Kidney (tissue), 14 donors: ENCODE measurements around the gene SUSD4. TPM values are rescaled to one million over a fixed set of nuclear protein-coding genes. Genes with fewer than 3 reads are reported as not detected.

Source experiments
- DNase-seq, 5 donors: peaks; one replicate each; pipeline ENCODE4 v3.0.0-alpha.2; 2013 to 2020
- FAIRE-seq: peaks from 2 replicates; lab custom pipeline; 2012; peaks lifted over from hg19 to GRCh38; lab: Jason Lieb, UNC
- H3K27ac ChIP-seq, 2 donors: one replicate each; pipeline ENCODE4 v1.7.0; 2013; ENCODE audit warnings: low read depth in 2 of 2, low read length in 2 of 2, inconsistent platforms in 1 of 2
- H3K27me3 ChIP-seq: one replicate; pipeline ENCODE4 v1.7.1; 2013; ENCODE audit warnings: low read length, inconsistent platforms; ENCODE audit not compliant: control insufficient read depth, insufficient read depth
- H3K36me3 ChIP-seq, 3 donors: one replicate each; pipeline versions ENCODE4 v1.7.0 to v1.7.1; 2013; ENCODE audit warnings: low read length in 3 of 3, control low read depth in 1 of 3, inconsistent platforms in 1 of 3; ENCODE audit not compliant: insufficient read depth in 3 of 3, control insufficient read depth in 2 of 3
- H3K4me1 ChIP-seq, 3 donors: one replicate each; pipeline versions ENCODE4 v1.7.0 to v1.7.1; 2013; ENCODE audit warnings: low read length in 3 of 3, inconsistent platforms in 1 of 3, low read depth in 1 of 3; ENCODE audit not compliant: control insufficient read depth in 2 of 3, insufficient read depth in 2 of 3
- H3K4me3 ChIP-seq, 3 donors: one replicate each; pipeline versions ENCODE4 v1.7.0 to v1.8.1; 2013; ENCODE audit warnings: low read length in 3 of 3, control low read depth in 1 of 3, inconsistent platforms in 1 of 3
- H3K9ac ChIP-seq, 3 donors: one replicate each; pipeline versions ENCODE4 v1.7.0 to v1.7.1; 2013; ENCODE audit warnings: low read length in 3 of 3, control low read depth in 1 of 3, inconsistent platforms in 1 of 3
- H3K9me3 ChIP-seq, 3 donors: one replicate each; pipeline versions ENCODE4 v1.7.0 to v1.7.1; 2013; ENCODE audit warnings: low read length in 3 of 3, control low read depth in 1 of 3, inconsistent platforms in 1 of 3; ENCODE audit not compliant: control insufficient read depth in 2 of 3, insufficient read depth in 1 of 3
- CTCF ChIP-seq: IDR thresholded peaks from 3 replicates; pipeline ENCODE4 v1.5.1; 2012; ENCODE audit warnings: mild to moderate bottlenecking, moderate library complexity, borderline replicate concordance; ENCODE audit not compliant: insufficient read depth; ENCODE audit errors: extremely low read depth
- intact Hi-C: fragments of 100-400 bp; cut with DNase I; formaldehyde crosslinking; loops from one replicate; pipeline ENCODE4 v1.11.1; 2022
- polyA plus RNA-seq: library from polyadenylated mRNA; stranded (reverse); fragments of 350-450 nt; fragmentation: Illumina TruSeq; extraction: RNeasy Lipid Tissue Mini Kit (QIAGEN cat#74804); gene quantifications from one replicate; pipeline ENCODE4 v1.2.3, GENCODE V29; 2014; ENCODE audit warnings: low read depth, low replicate concordance; ENCODE audit not compliant: insufficient read depth
- total RNA-seq: library from RNA; stranded (reverse); fragmentation: NEBNext Ultra II Directional; extraction: Animal tissue kit (Norgen Biotek cat#: 25700); gene quantifications from one replicate; pipeline ENCODE4 v1.2.1, GENCODE V29; 2021
- donor health status: control.
- donor health status: control.
- donor health status: control.
- donor health status: control.
- donor health status: control.
- donor health status: DM: yes; HTN: yes; CAD: no.
- donor health status: Normal renal cell carcinoma (clear cell type).

Gene SUSD4
- total and polyA plus RNA-seq, 2 donors from 2014 or later, result 14.0 to 23.7 TPM

GRCh38 chr1:223258751-223259198, 105.2 kb downstream of the SUSD4 start:
- no peak overlapping the region for H3K4me3 ChIP-seq
- H3K27me3 ChIP-seq, result no peaks in the 10 kb centered on the region
- no peaks in the 10 kb centered on the region for H3K9me3 ChIP-seq
- no peaks in the 10 kb centered on the region for H3K4me1 ChIP-seq
- TF ChIP-seq CTCF, result no peak
- DNase-seq (peak in 1 of 5 donors; percentile 24), FAIRE-seq (no peak)
- no peak overlapping the region for H3K9ac ChIP-seq
- no peaks in the 10 kb centered on the region for H3K36me3 ChIP-seq
- intact Hi-C loops, result no loop called here
- H3K27ac ChIP-seq, result no peak overlapping the region

DNA sequence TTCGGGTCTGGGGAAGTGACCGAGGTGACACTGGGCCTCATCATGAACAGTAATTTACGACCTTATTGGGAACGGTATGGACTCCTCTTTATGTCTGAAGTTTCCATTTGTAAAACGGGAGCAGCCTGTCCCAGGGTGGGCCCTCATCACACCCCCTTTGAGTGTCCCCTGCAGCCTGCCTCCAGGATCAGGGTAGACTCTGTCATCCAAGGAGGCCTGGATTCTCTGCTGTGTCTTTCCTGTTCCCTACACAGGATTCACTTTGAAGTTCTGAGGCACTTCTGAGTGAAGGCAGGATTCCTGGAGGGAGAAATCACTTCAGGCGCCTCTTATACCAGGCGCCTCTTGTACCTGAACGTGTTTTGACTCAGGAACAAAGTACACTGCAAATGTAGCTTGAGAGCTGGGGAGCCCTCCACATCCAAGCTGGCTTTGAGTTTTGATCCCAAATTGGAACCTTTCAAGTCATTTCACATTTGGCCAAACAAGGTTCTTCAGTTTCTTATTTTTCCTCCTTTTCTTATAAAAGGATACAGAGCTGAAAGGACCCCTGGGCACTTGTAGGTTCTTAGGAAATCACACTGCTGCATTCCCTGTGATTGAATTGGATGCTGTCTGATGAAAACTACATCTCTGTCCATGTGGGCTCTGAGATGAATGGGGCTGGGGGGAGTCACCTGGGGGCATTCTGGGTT, 106.0 kb downstream of the SUSD4 start:
- intact Hi-C loops, result no loop called here
- Histone ChIP-seq H3K27ac (no peak overlapping the region), H3K4me3 (no peak overlapping the region), H3K36me3 (no peaks in the 10 kb centered on the region), H3K4me1 (no peaks in the 10 kb centered on the region), H3K9ac (no peak overlapping the region), H3K9me3 (no peaks in the 10 kb centered on the region), H3K27me3 (no peaks in the 10 kb centered on the region)
- no peak for TF ChIP-seq CTCF
- FAIRE-seq, result no peak
- DNase-seq, result no peak

DNA sequence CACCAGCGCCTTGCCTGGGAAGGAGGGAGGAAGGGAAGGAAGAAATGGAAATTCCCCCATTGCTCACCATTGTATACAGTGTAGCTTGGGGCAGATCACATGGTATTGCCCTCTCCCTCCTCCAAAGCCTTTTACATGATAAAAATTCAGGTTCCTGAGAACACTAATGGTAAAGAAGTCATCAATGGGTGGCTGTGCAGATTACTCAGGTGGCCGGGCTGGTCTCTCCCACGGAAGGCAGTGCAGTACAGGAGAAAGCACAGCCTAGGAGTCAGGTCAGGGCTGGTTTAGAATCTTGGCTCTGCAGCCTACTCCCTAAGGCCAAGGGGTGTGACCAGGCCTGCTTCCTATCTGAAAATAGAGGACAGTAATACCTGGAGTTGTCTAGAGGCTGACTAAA, 107.9 kb downstream of the SUSD4 start:
- intact Hi-C loops, result no loop called here
- H3K4me1 ChIP-seq, result no peaks in the 10 kb centered on the region
- FAIRE-seq, result no peak

More for the DNA sequence above, 107.9 kb downstream of the SUSD4 start:
- H3K9ac ChIP-seq, result no peak overlapping the region
- H3K27ac ChIP-seq, result no peak overlapping the region
- no peak overlapping the region for H3K4me3 ChIP-seq
- no peaks in the 10 kb centered on the region for H3K27me3 ChIP-seq
- no peaks in the 10 kb centered on the region for H3K9me3 ChIP-seq
- TF ChIP-seq CTCF, result no peak
- DNase-seq, result peak in 1 of 5 donors; percentile 13
- H3K36me3 ChIP-seq, result no peaks in the 10 kb centered on the region
